Astrocyte (in vitro differentiated cells and primary cell): ENCODE data around the gene CNOT6L. TPM values are rescaled to one million over a fixed set of nuclear protein-coding genes. Genes with fewer than 3 reads are reported as not detected.
A peak's percentile ranks its signal among the peaks of the same experiment; 100 is the strongest.

Experiments used
- DNase-seq: peaks from one replicate; pipeline ENCODE4 v3.0.0-alpha.2; 2010; ENCODE audit warnings: low read depth
- FAIRE-seq: peaks from 2 replicates; lab custom pipeline; 2011; peaks lifted over from hg19 to GRCh38; lab: Jason Lieb, UNC
- H2AFZ ChIP-seq: 2 replicates; pipeline ENCODE4 v1.6.0; 2012; ENCODE audit warnings: low read depth, low read length, inconsistent platforms
- H3K27ac ChIP-seq: 2 replicates; pipeline ENCODE4 v1.5.1; 2011; ENCODE audit warnings: low read depth, low read length, inconsistent platforms
- H3K27me3 ChIP-seq: 2 replicates; pipeline ENCODE4 v1.6.0; 2011; ENCODE audit warnings: low read length, inconsistent platforms; ENCODE audit not compliant: insufficient read depth
- H3K36me3 ChIP-seq: 2 replicates; pipeline ENCODE4 v1.5.1; 2011; ENCODE audit warnings: low read length, inconsistent platforms; ENCODE audit not compliant: insufficient read depth
- H3K4me1 ChIP-seq: 2 replicates; pipeline ENCODE4 v1.5.1; 2011; ENCODE audit warnings: low read length, inconsistent platforms; ENCODE audit not compliant: insufficient read depth
- H3K4me2 ChIP-seq: 2 replicates; pipeline ENCODE4 v1.6.0; 2012; ENCODE audit warnings: low read length, inconsistent platforms
- H3K4me3 ChIP-seq: 2 replicates; pipeline ENCODE4 v1.5.1; 2011; ENCODE audit warnings: low read depth, mild to moderate bottlenecking, low read length, inconsistent platforms; ENCODE audit not compliant: insufficient read depth
- H3K79me2 ChIP-seq: 2 replicates; pipeline ENCODE4 v1.6.0; 2012; ENCODE audit warnings: mild to moderate bottlenecking, low read length, inconsistent platforms; ENCODE audit not compliant: insufficient read depth
- H3K9ac ChIP-seq: 2 replicates; pipeline ENCODE4 v1.6.0; 2012; ENCODE audit warnings: mild to moderate bottlenecking, low read length, inconsistent platforms
- H3K9me3 ChIP-seq: 2 replicates; pipeline ENCODE4 v1.5.1; 2012; ENCODE audit warnings: low read depth, mild to moderate bottlenecking, low read length, inconsistent platforms; ENCODE audit not compliant: insufficient read depth
- H4K20me1 ChIP-seq: 2 replicates; pipeline ENCODE4 v1.6.0; 2012; ENCODE audit warnings: low read length, inconsistent platforms; ENCODE audit not compliant: insufficient read depth
- H3K27ac Mint-ChIP-seq: one replicate; pipeline ENCODE4 v1.8.0; 2021; ENCODE audit warnings: mild to moderate bottlenecking, mixed read lengths; ENCODE audit not compliant: unreplicated experiment
- H3K27me3 Mint-ChIP-seq: one replicate; pipeline ENCODE4 v1.8.0; 2021; ENCODE audit warnings: low read depth, mixed read lengths; ENCODE audit not compliant: unreplicated experiment
- H3K36me3 Mint-ChIP-seq: one replicate; pipeline ENCODE4 v1.8.0; 2021; ENCODE audit warnings: low read depth, mixed read lengths; ENCODE audit not compliant: unreplicated experiment
- H3K4me1 Mint-ChIP-seq: one replicate; pipeline ENCODE4 v1.8.0; 2021; ENCODE audit warnings: low read depth, mixed read lengths; ENCODE audit not compliant: unreplicated experiment
- H3K4me3 Mint-ChIP-seq: one replicate; pipeline ENCODE4 v1.8.0; 2021; ENCODE audit warnings: mild to moderate bottlenecking, moderate library complexity, mixed read lengths; ENCODE audit not compliant: unreplicated experiment
- H3K9me3 Mint-ChIP-seq: one replicate; pipeline ENCODE4 v1.8.0; 2021; ENCODE audit warnings: mild to moderate bottlenecking, mixed read lengths; ENCODE audit not compliant: unreplicated experiment
- EZH2 ChIP-seq: IDR thresholded peaks from 2 replicates; pipeline ENCODE4 v1.6.1; 2012; ENCODE audit warnings: mild to moderate bottlenecking, low read length, inconsistent platforms; ENCODE audit not compliant: insufficient read depth
- total RNA-seq: library from RNA; stranded (reverse); gene quantifications from 2 replicates; pipeline ENCODE4 v1.2.1, GENCODE V29; 2021
- TF ChIP-seq, protein P1 (sequence below): IDR thresholded peaks from 2 replicates; pipeline ENCODE4 v1.5.1; 2011; ENCODE audit warnings: low read depth, mild to moderate bottlenecking, inconsistent platforms, low read length, moderate library complexity; ENCODE audit not compliant: insufficient read depth

CNOT6L gene
- total RNA-seq, 1 donor from 2014 or later: 34.0 TPM

DNA sequence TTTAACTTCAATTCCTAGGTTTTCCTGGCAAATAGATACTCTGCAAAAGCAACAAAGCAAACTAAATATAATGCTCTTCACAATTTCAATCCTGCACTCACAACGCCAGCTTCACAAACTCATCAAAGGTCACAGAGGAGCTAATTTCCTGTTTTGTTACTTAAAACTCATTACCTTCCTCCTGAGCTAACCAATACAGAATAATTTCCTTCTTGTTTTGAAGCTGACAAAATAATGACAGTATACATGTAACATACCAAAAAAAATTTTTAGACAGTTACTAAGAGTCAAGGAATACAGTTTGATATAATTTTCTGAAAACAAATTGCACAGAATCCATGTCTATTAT, 17.9 kb downstream of the CNOT6L start:
- peaks cover 60% of the 10 kb centered on the region for H3K79me2 ChIP-seq
- H3K9ac ChIP-seq: no peak overlapping the region
- no peak overlapping the region for H3K27ac Mint-ChIP-seq
- H3K4me3 Mint-ChIP-seq: no peak overlapping the region
- H3K4me2 ChIP-seq: no peak overlapping the region
- H3K36me3 ChIP-seq: no peaks in the 10 kb centered on the region
- no peak overlapping the region for H3K27ac ChIP-seq
- H3K9me3 ChIP-seq: no peaks in the 10 kb centered on the region
- peaks cover 20% of the 10 kb centered on the region for H4K20me1 ChIP-seq
- H3K36me3 Mint-ChIP-seq: no peaks in the 10 kb centered on the region
- H3K9me3 Mint-ChIP-seq: no peaks in the 10 kb centered on the region
- H3K27me3 ChIP-seq: no peaks in the 10 kb centered on the region
- no peak for DNase-seq
- no peak for TF ChIP-seq EZH2
- TF ChIP-seq, protein P1, sequence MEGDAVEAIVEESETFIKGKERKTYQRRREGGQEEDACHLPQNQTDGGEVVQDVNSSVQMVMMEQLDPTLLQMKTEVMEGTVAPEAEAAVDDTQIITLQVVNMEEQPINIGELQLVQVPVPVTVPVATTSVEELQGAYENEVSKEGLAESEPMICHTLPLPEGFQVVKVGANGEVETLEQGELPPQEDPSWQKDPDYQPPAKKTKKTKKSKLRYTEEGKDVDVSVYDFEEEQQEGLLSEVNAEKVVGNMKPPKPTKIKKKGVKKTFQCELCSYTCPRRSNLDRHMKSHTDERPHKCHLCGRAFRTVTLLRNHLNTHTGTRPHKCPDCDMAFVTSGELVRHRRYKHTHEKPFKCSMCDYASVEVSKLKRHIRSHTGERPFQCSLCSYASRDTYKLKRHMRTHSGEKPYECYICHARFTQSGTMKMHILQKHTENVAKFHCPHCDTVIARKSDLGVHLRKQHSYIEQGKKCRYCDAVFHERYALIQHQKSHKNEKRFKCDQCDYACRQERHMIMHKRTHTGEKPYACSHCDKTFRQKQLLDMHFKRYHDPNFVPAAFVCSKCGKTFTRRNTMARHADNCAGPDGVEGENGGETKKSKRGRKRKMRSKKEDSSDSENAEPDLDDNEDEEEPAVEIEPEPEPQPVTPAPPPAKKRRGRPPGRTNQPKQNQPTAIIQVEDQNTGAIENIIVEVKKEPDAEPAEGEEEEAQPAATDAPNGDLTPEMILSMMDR: no peak
- no peak overlapping the region for H3K4me3 ChIP-seq
- no peak overlapping the region for H2AFZ ChIP-seq
- peaks cover 24% of the 10 kb centered on the region for H3K4me1 Mint-ChIP-seq
- no peak for FAIRE-seq
- H3K4me1 ChIP-seq: no peaks in the 10 kb centered on the region
- H3K27me3 Mint-ChIP-seq: no peaks in the 10 kb centered on the region

DNA sequence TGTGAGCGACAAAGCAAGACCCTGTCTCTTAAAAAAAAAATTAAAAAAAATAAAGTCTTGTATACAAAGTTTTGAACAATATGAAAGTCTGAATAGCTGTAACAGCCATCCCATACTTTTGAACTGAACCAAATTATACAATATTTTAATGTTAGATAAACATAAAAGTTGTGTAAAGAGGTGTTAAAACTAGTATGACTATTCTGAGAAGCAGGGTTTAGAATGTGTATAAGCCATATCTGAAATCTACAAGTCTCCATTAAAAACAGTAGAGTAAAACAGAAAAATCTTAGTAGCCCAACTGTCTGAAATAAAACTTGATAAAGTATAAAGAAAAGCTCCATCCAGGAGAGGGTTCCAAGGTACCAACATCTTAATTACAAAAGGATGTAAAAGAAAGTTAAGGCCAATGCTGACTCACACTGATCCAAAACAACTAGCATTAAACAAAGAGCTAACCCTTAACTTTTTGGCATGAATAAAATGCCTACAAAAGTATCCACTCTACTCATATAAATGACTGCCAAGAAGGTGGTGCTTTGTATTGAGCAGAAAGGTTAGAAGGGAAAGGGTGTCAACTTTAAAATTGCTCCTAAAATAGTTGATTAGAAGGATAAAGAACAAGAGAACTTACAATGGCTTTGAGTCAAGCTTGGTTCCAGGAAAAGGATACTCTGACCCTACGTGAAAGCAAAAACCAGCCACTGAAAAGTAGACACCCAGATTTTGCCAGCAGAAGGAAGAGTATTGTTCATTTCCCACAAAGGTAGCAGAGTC, 18.5 kb downstream of the CNOT6L start:
- Mint-ChIP-seq H3K4me3 (no peak overlapping the region), H3K36me3 (no peaks in the 10 kb centered on the region), H3K9me3 (no peaks in the 10 kb centered on the region), H3K27ac (no peak overlapping the region), H3K4me1 (peaks cover 26% of the 10 kb centered on the region), H3K27me3 (no peaks in the 10 kb centered on the region)
- Histone ChIP-seq H3K4me2 (no peak overlapping the region), H3K27ac (no peak overlapping the region), H2AFZ (no peak overlapping the region), H3K9ac (no peak overlapping the region), H3K9me3 (no peaks in the 10 kb centered on the region), H3K4me1 (no peaks in the 10 kb centered on the region), H3K27me3 (no peaks in the 10 kb centered on the region), H3K4me3 (no peak overlapping the region), H4K20me1 (peaks cover 20% of the 10 kb centered on the region), H3K79me2 (peaks cover 59% of the 10 kb centered on the region), H3K36me3 (no peaks in the 10 kb centered on the region)
- no peak for TF ChIP-seq EZH2
- TF ChIP-seq, protein P1: no peak
- FAIRE-seq (no peak), DNase-seq (peak; percentile 52)

DNA sequence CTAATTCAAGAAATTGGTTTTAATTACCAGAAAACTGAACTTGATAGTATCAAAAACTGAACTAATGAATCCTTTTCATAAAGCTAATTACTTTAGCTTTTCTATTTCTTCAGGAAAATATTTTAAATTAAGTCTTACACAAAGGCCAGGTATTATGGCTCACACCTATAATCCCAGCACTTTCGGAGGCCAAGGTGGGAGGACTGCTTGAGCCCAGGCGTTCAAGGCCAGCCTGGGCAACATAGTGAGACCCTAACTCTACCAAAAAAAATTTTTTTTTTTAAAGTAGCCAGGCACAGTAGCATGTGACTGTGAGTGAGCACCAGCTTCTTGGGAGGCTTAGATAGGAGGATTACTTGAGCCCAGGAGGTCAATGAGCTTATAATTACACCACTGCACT, 19.1 kb downstream of the CNOT6L start:
- Mint-ChIP-seq H3K4me3 (no peak overlapping the region), H3K27me3 (no peaks in the 10 kb centered on the region), H3K36me3 (no peaks in the 10 kb centered on the region), H3K9me3 (no peaks in the 10 kb centered on the region), H3K4me1 (peaks cover 28% of the 10 kb centered on the region), H3K27ac (no peak overlapping the region)
- Histone ChIP-seq H3K9me3 (no peaks in the 10 kb centered on the region), H3K79me2 (peaks cover 60% of the 10 kb centered on the region), H3K27ac (no peak overlapping the region), H3K9ac (no peak overlapping the region), H4K20me1 (peaks cover 20% of the 10 kb centered on the region), H3K4me3 (no peak overlapping the region), H2AFZ (no peak overlapping the region), H3K36me3 (no peaks in the 10 kb centered on the region), H3K27me3 (no peaks in the 10 kb centered on the region), H3K4me2 (no peak overlapping the region), H3K4me1 (no peaks in the 10 kb centered on the region)
- TF ChIP-seq, protein P1: no peak
- TF ChIP-seq EZH2: no peak
- DNase-seq (no peak), FAIRE-seq (no peak)
